ENCODE measurements around the gene ITGBL1.

DNA sequence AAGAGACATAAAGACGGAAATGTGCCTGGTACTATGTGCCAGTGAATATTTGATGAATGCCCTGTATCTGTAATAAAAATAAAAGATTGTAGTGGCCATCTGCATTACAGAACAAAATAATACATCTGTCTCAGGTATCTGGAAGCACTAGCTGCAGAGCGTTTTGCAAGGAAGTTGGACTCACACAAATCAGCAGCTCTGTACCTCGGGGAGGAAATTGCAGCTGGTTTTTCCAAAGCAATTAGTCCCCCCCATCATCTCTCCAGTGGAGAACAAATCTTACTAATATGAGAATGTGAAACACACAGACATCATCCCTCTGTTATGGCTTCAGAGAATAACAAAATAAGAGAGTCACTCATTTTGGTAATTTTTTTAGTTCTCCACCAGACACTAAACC, 245.3 kb downstream of the ITGBL1 start:
- TF ChIP-seq, protein P1, sequence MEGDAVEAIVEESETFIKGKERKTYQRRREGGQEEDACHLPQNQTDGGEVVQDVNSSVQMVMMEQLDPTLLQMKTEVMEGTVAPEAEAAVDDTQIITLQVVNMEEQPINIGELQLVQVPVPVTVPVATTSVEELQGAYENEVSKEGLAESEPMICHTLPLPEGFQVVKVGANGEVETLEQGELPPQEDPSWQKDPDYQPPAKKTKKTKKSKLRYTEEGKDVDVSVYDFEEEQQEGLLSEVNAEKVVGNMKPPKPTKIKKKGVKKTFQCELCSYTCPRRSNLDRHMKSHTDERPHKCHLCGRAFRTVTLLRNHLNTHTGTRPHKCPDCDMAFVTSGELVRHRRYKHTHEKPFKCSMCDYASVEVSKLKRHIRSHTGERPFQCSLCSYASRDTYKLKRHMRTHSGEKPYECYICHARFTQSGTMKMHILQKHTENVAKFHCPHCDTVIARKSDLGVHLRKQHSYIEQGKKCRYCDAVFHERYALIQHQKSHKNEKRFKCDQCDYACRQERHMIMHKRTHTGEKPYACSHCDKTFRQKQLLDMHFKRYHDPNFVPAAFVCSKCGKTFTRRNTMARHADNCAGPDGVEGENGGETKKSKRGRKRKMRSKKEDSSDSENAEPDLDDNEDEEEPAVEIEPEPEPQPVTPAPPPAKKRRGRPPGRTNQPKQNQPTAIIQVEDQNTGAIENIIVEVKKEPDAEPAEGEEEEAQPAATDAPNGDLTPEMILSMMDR (IDR thresholded peaks at IDR 0.05 in 4 of 5, conservative IDR thresholded peaks at IDR 0.05 in 1 of 5) = no peak
- TF ChIP-seq POLR2A (IDR thresholded peaks at IDR 0.05) = no peak
